Epithelial cell of esophagus (primary cell): Measurements from ENCODE around the gene FZD2.
A peak's percentile ranks its signal among the peaks of the same experiment; 100 is the strongest.
"Not testable (repeated sequence)": the region's sequence is repeated elsewhere in the genome, so short reads cannot be mapped to it uniquely, and the experiment has no call there.

Experiments used
- DNase-seq: peaks from one replicate; pipeline ENCODE4 v3.0.0; 2010; ENCODE audit warnings: low read depth
- H3K4me3 ChIP-seq: 2 replicates; pipeline ENCODE4 v1.5.1; 2011; ENCODE audit warnings: mild to moderate bottlenecking, low read length, control low read depth
- CTCF ChIP-seq: IDR thresholded peaks from 2 replicates; pipeline ENCODE4 v1.5.1; 2011; ENCODE audit warnings: low read depth, mild to moderate bottlenecking, low read length, control low read depth, inconsistent platforms; ENCODE audit not compliant: insufficient read depth; ENCODE audit errors: missing control alignments

The FZD2 gene

GRCh38 chr17:44529864-44530263 lies 27.4 kb upstream of the FZD2 start:
- TF ChIP-seq CTCF, result no peak
- no peak overlapping the region for H3K4me3 ChIP-seq
- DNase-seq, result peak; percentile 34

DNA sequence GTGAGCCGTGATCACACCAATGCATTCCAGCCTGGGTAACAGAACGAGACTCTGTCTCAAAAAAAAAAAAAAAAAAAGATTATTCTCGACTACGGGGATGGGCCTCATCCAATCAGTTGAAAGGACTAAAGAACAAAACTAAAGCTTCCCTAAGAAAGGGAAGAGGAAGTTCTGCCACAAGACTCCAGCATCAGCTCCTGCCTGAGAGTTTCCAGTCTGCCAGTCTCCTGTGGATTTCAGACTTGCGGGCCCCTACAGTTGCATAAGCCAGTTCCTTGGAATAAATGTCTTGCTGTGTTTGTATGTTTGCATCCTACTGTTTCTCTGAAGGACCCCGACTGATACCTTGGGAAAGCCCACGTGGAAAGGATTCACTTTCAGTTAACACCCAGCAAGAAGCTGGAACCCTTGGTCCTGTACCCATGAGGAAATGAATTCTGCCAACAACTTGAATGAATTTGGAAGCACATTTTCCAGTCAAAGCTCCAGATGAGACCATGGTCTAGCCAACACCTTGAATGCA lies 26.3 kb upstream of the FZD2 start:
- DNase-seq, result no peak
- TF ChIP-seq CTCF, result no peak
- no peak overlapping the region for H3K4me3 ChIP-seq

GRCh38 chr17:44533533-44534246 lies 23.6 kb upstream of the FZD2 start:
- no peak overlapping the region for H3K4me3 ChIP-seq
- DNase-seq, result peak; percentile 80
- peak; percentile 96 for TF ChIP-seq CTCF

DNA sequence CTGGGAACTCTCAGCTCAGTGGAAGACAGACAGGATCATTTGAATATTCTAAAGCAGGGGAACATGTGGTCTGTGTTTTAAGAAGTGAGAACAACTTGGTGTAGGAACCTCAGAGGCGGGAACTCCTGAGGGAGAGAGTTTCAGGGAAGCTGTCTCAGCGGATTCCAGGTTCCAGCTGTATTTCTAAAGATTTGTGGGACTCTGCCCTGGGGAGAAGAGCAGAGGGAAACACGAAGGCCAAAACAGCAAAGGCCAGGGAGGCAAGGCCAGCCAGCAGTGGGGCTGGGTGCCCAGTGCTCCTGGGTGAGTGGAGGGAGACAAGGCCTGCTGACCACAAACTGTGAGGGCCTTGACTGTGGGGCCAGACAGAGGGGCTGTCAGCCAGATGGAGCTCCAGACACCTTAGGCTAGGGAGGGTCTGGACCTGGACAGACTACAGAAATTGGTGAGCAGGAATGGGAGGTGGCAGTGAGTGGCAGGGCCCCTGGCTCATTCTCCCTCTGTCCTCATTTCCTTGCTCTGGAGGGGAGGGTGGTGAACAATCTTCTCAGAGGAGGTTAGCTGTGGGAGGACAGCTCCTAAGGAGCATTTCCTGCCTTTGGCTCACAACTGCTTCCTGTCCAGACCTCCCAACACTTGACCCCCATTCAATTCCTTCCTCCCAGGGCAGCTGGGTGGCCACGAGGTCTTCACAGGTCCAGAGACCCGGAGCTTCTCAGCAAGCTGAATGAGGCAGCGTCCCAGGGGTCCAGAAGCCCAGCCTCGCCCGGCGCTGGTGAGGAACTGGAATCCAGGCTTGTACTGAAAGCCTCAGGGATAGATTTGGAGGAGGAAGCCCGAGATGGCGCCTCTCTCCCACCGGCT lies 21.0 kb upstream of the FZD2 start:
- TF ChIP-seq CTCF, result no peak
- no peak overlapping the region for H3K4me3 ChIP-seq
- DNase-seq, result no peak

- not testable (repeated sequence) for DNase-seq, H3K4me3 ChIP-seq
These were observed 19.4 kb upstream of the FZD2 start for GRCh38 chr17:44537922-44538321.

DNA sequence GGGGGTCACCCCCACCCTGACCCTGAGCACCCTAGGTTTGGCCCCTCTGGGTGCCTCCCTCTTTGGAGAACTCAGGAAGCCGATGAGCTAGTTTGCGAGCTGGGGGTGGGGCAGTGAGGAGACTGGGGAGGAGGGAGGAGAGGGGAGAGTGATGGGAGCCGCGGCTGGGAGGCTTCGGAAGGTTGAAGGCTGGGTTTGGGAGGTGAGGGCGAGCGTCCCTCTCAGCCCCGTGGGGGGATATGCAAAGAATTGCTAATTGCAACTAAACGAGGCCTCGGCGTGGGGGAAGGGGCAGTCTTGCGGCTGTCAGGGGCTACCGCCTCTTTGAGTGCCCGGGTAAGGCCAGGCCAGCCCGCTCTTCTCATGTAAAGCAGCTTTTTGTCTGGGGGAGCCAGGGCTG lies 17.6 kb upstream of the FZD2 start:
- no peak for TF ChIP-seq CTCF
- no peak overlapping the region for H3K4me3 ChIP-seq
- no peak for DNase-seq

GRCh38 chr17:44540246-44541084 lies 16.8 kb upstream of the FZD2 start:
- DNase-seq, result no peak
- H3K4me3 ChIP-seq, result no peak overlapping the region
- TF ChIP-seq CTCF, result no peak
